Activated naive CD8-positive, alpha-beta T cell treated with anti-CD3 and anti-CD28 coated beads, Interleukin-2, amount 10 ng/mL, durations not matched to agents 7 days and 5 days (primary cell): ENCODE data around the gene RAD51AP1. TPM values are rescaled to one million over a fixed set of nuclear protein-coding genes. Genes with fewer than 3 reads are reported as not detected.

Experiments used
- ATAC-seq: fragments of 150-1000 bp; cut with Tn5 transposase; one replicate; pipeline ENCODE4 v1.10.0; 2021; ENCODE audit warnings: low read depth, moderate library complexity
- POLR2A ChIA-PET: fragments of 350-600 bp; sonication (Branson Sonifier 250); formaldehyde crosslinking; loops from one replicate; lab custom pipeline; 2021; ENCODE audit warnings: antibody characterized with exemption; lab: Charles Lee
- DNase-seq: peaks from one replicate; pipeline ENCODE4 v3.0.0; 2021
- H3K27ac Mint-ChIP-seq: one replicate; pipeline ENCODE4 v1.8.0; 2022; ENCODE audit warnings: mild to moderate bottlenecking, mixed read lengths
- H3K27me3 Mint-ChIP-seq: one replicate; pipeline ENCODE4 v1.8.0; 2022; ENCODE audit warnings: mild to moderate bottlenecking, moderate library complexity, mixed read lengths
- H3K36me3 Mint-ChIP-seq: one replicate; pipeline ENCODE4 v1.8.0; 2021; ENCODE audit warnings: mild to moderate bottlenecking, mixed read lengths
- H3K4me1 Mint-ChIP-seq: one replicate; pipeline ENCODE4 v1.8.0; 2021; ENCODE audit warnings: mixed read lengths
- H3K4me3 Mint-ChIP-seq: one replicate; pipeline ENCODE4 v1.8.0; 2022; ENCODE audit warnings: mild to moderate bottlenecking, moderate library complexity, mixed read lengths
- H3K9me3 Mint-ChIP-seq: one replicate; pipeline ENCODE4 v1.8.0; 2021; ENCODE audit warnings: mixed read lengths
- total RNA-seq, 2 experiments: library from RNA; stranded (reverse); gene quantifications; one replicate each; pipeline ENCODE4 v1.2.3, GENCODE V29; 2021

RAD51AP1 gene
- total RNA-seq, 2 experiments from 2014 or later = 44.6 to 50.2 TPM

- Mint-ChIP-seq H3K27me3 (peaks cover 7% of the 10 kb centered on the region), H3K4me3 (no peak overlapping the region), H3K27ac (no peak overlapping the region), H3K4me1 (peaks cover 7% of the 10 kb centered on the region), H3K9me3 (no peaks in the 10 kb centered on the region), H3K36me3 (peaks cover 24% of the 10 kb centered on the region)
- ATAC-seq = no peak
- POLR2A ChIA-PET = no interaction called here
- no peak for DNase-seq
Measured at GRCh38 chr12:4557586-4557985, 18.9 kb downstream of the RAD51AP1 start.

GRCh38 chr12:4558171-4558570, 19.5 kb downstream of the RAD51AP1 start:
- ATAC-seq (no peak), DNase-seq (no peak)
- H3K27me3 Mint-ChIP-seq = peaks cover 8% of the 10 kb centered on the region
- peaks cover 22% of the 10 kb centered on the region for H3K36me3 Mint-ChIP-seq
- POLR2A ChIA-PET = no interaction called here
- H3K9me3 Mint-ChIP-seq = no peaks in the 10 kb centered on the region
- no peak overlapping the region for H3K4me3 Mint-ChIP-seq
- H3K4me1 Mint-ChIP-seq = peaks cover 9% of the 10 kb centered on the region
- H3K27ac Mint-ChIP-seq = no peak overlapping the region

GRCh38 chr12:4562034-4562657, 23.5 kb downstream of the RAD51AP1 start, which contains the start of gene DYRK4:
TSS of gene DYRK4 (plus strand) at chr12:4562208. CDS start at chr12:4562246, 38 bp downstream.
- peaks cover 14% of the 10 kb centered on the region for H3K27me3 Mint-ChIP-seq
- POLR2A ChIA-PET = no interaction called here
- ATAC-seq = no peak

GRCh38 chr12:4563336-4563735, 24.6 kb downstream of the RAD51AP1 start:
- Mint-ChIP-seq H3K9me3 (no peaks in the 10 kb centered on the region), H3K36me3 (peaks cover 16% of the 10 kb centered on the region), H3K4me1 (peaks cover 25% of the 10 kb centered on the region), H3K27me3 (peaks cover 14% of the 10 kb centered on the region), H3K4me3 (no peak overlapping the region), H3K27ac (no peak overlapping the region)
- POLR2A ChIA-PET = no interaction called here
- DNase-seq (no peak), ATAC-seq (peak; percentile 45)

More at GRCh38 chr12:4562034-4562657, 23.5 kb downstream of the RAD51AP1 start, which contains the start of gene DYRK4:
- no peak for DNase-seq
- Mint-ChIP-seq H3K36me3 (peaks cover 17% of the 10 kb centered on the region), H3K4me1 (peaks cover 23% of the 10 kb centered on the region), H3K27ac (no peak within 1 kb of the TSS), H3K4me3 (peak within 1 kb of the TSS; percentile 16), H3K9me3 (no peaks in the 10 kb centered on the region)

GRCh38 chr12:4564818-4565217, 26.1 kb downstream of the RAD51AP1 start:
- no peaks in the 10 kb centered on the region for H3K9me3 Mint-ChIP-seq
- peaks cover 14% of the 10 kb centered on the region for H3K27me3 Mint-ChIP-seq
- H3K36me3 Mint-ChIP-seq = peaks cover 16% of the 10 kb centered on the region
- DNase-seq (no peak), ATAC-seq (no peak)
- H3K27ac Mint-ChIP-seq = peak overlapping the region; percentile 26
- H3K4me1 Mint-ChIP-seq = peaks cover 25% of the 10 kb centered on the region
- peak overlapping the region; percentile 30 for H3K4me3 Mint-ChIP-seq
- POLR2A ChIA-PET = no interaction called here

- no peak overlapping the region for H3K27ac Mint-ChIP-seq
- POLR2A ChIA-PET = no interaction called here
- H3K27me3 Mint-ChIP-seq = peaks cover 14% of the 10 kb centered on the region
- DNase-seq (no peak), ATAC-seq (no peak)
- peaks cover 11% of the 10 kb centered on the region for H3K36me3 Mint-ChIP-seq
- no peaks in the 10 kb centered on the region for H3K9me3 Mint-ChIP-seq
- H3K4me1 Mint-ChIP-seq = peaks cover 25% of the 10 kb centered on the region
- no peak overlapping the region for H3K4me3 Mint-ChIP-seq
Measured at GRCh38 chr12:4566474-4566873, 27.8 kb downstream of the RAD51AP1 start.

- ATAC-seq (no peak), DNase-seq (no peak)
- Mint-ChIP-seq H3K4me3 (no peak overlapping the region), H3K27me3 (peaks cover 8% of the 10 kb centered on the region), H3K27ac (no peak overlapping the region), H3K9me3 (no peaks in the 10 kb centered on the region), H3K4me1 (peaks cover 21% of the 10 kb centered on the region), H3K36me3 (peaks cover 11% of the 10 kb centered on the region)
- POLR2A ChIA-PET = no interaction called here
Measured at GRCh38 chr12:4567073-4567881, 28.6 kb downstream of the RAD51AP1 start.

- no peaks in the 10 kb centered on the region for H3K9me3 Mint-ChIP-seq
- POLR2A ChIA-PET = no interaction called here
- ATAC-seq = no peak
Measured at GRCh38 chr12:4569261-4569660, 30.6 kb downstream of the RAD51AP1 start.

GRCh38 chr12:4572680-4573079, 34.0 kb downstream of the RAD51AP1 start:
- no peaks in the 10 kb centered on the region for H3K4me1 Mint-ChIP-seq
- no peaks in the 10 kb centered on the region for H3K9me3 Mint-ChIP-seq
- H3K4me3 Mint-ChIP-seq = no peak overlapping the region
- DNase-seq (no peak), ATAC-seq (no peak)
- H3K27ac Mint-ChIP-seq = no peak overlapping the region
- POLR2A ChIA-PET = no interaction called here
- H3K36me3 Mint-ChIP-seq = no peaks in the 10 kb centered on the region
- peaks cover 8% of the 10 kb centered on the region for H3K27me3 Mint-ChIP-seq

More at GRCh38 chr12:4569261-4569660, 30.6 kb downstream of the RAD51AP1 start:
- no peak overlapping the region for H3K4me3 Mint-ChIP-seq
- DNase-seq = no peak
- H3K27me3 Mint-ChIP-seq = peaks cover 5% of the 10 kb centered on the region
- peaks cover 11% of the 10 kb centered on the region for H3K4me1 Mint-ChIP-seq
- H3K27ac Mint-ChIP-seq = no peak overlapping the region
- H3K36me3 Mint-ChIP-seq = peaks cover 8% of the 10 kb centered on the region

- Mint-ChIP-seq H3K9me3 (no peaks in the 10 kb centered on the region), H3K36me3 (no peaks in the 10 kb centered on the region), H3K4me3 (no peak overlapping the region), H3K4me1 (no peaks in the 10 kb centered on the region), H3K27ac (no peak overlapping the region), H3K27me3 (peaks cover 18% of the 10 kb centered on the region)
- DNase-seq (no peak), ATAC-seq (peak; percentile 61)
- POLR2A ChIA-PET = no interaction called here
Measured at GRCh38 chr12:4579305-4580102, 40.8 kb downstream of the RAD51AP1 start.

GRCh38 chr12:4580281-4580688, 41.6 kb downstream of the RAD51AP1 start:
- H3K4me3 Mint-ChIP-seq = no peak overlapping the region
- ATAC-seq (no peak), DNase-seq (no peak)
- no peak overlapping the region for H3K27ac Mint-ChIP-seq
- H3K9me3 Mint-ChIP-seq = no peaks in the 10 kb centered on the region
- POLR2A ChIA-PET = no interaction called here
- H3K36me3 Mint-ChIP-seq = no peaks in the 10 kb centered on the region
- H3K27me3 Mint-ChIP-seq = peaks cover 20% of the 10 kb centered on the region
- no peaks in the 10 kb centered on the region for H3K4me1 Mint-ChIP-seq

- H3K9me3 Mint-ChIP-seq = no peaks in the 10 kb centered on the region
- no peaks in the 10 kb centered on the region for H3K4me1 Mint-ChIP-seq
- H3K4me3 Mint-ChIP-seq = no peak overlapping the region
- ATAC-seq (no peak), DNase-seq (no peak)
- POLR2A ChIA-PET = no interaction called here
- H3K27me3 Mint-ChIP-seq = peaks cover 6% of the 10 kb centered on the region
- no peak overlapping the region for H3K27ac Mint-ChIP-seq
- H3K36me3 Mint-ChIP-seq = no peaks in the 10 kb centered on the region
Measured at GRCh38 chr12:4584281-4584680, 45.6 kb downstream of the RAD51AP1 start.

- no peak overlapping the region for H3K4me3 Mint-ChIP-seq
- no peaks in the 10 kb centered on the region for H3K4me1 Mint-ChIP-seq
- DNase-seq (no peak), ATAC-seq (no peak)
- H3K9me3 Mint-ChIP-seq = no peaks in the 10 kb centered on the region
- H3K27me3 Mint-ChIP-seq = peaks cover 10% of the 10 kb centered on the region
- H3K27ac Mint-ChIP-seq = no peak overlapping the region
- peaks cover 3% of the 10 kb centered on the region for H3K36me3 Mint-ChIP-seq
- POLR2A ChIA-PET = no interaction called here
Measured at GRCh38 chr12:4584896-4585295, 46.2 kb downstream of the RAD51AP1 start.
